ENCODE measurements around the gene CCDC40. TPM values are rescaled to one million over a fixed set of nuclear protein-coding genes. Genes with fewer than 3 reads are reported as not detected.
A peak's percentile ranks its signal among the peaks of the same experiment; 100 is the strongest.

The CCDC40 gene
- total and polyA plus RNA-seq, 2 of the 13 experiments (the other 11 are each of a cell fraction or from before 2014, with no cell fraction given) = 4.1 to 5.5 TPM

- TF ChIP-seq ZNF569 (CRISPR knock-in tag; IDR thresholded peaks at IDR 0.05; ENCODE audit: borderline replicate concordance) (no peak; the same call in 1 of the 2 replicates), CBX2 (IDR thresholded peaks at IDR 0.05; ENCODE audit: low read depth, low read length) (no peak), CBX2 (CRISPR knock-in tag; IDR thresholded peaks at IDR 0.05; ENCODE audit: low read depth) (no peak), MTA3 (CRISPR knock-in tag; IDR thresholded peaks at IDR 0.05) (no peak), TOPORS (CRISPR knock-in tag; IDR thresholded peaks at IDR 0.05) (peak; percentile 96), NR2F6 (IDR thresholded peaks at IDR 0.05) (no peak), NR2F6 (CRISPR knock-in tag; IDR thresholded peaks at IDR 0.05) (peak; percentile 78), HMGXB3 (CRISPR knock-in tag; IDR thresholded peaks at IDR 0.05; ENCODE audit: borderline replicate concordance) (peak; percentile 73; the same call in 1 of the 2 replicates), MXI1 (IDR thresholded peaks at IDR 0.05; ENCODE audit: borderline replicate concordance, low read depth, low read length) (peak; percentile 92; the same call in 1 of the 3 replicates), ZBTB8A (CRISPR knock-in tag; IDR thresholded peaks at IDR 0.05; ENCODE audit: borderline replicate concordance, low read depth) (no peak), ZNF570 (CRISPR knock-in tag; IDR thresholded peaks at IDR 0.05; ENCODE audit: borderline replicate concordance) (no peak; the same call in 1 of the 2 replicates), FOXM1 (CRISPR knock-in tag; IDR thresholded peaks at IDR 0.05) (no peak), HOXA5 (CRISPR knock-in tag; IDR thresholded peaks at IDR 0.05) (peak; percentile 86), PLRG1 (conservative IDR thresholded peaks at IDR 0.05) (no peak), ZNF678 (CRISPR knock-in tag; IDR thresholded peaks at IDR 0.05) (peak; percentile 87; the same call in 1 of the 2 replicates), BHLHE40 (IDR thresholded peaks at IDR 0.05; ENCODE audit: low read length) (peak; percentile 98), ZNF282 (IDR thresholded peaks at IDR 0.05; ENCODE audit: partially characterized antibody) (no peak), CEBPZ (IDR thresholded peaks at IDR 0.05; ENCODE audit: low read length) (no peak), RXRA (CRISPR knock-in tag; IDR thresholded peaks at IDR 0.05) (peak; percentile 65), ZFP36 (IDR thresholded peaks at IDR 0.05; ENCODE audit: borderline replicate concordance, low read depth, low read length, partially characterized antibody) (no peak), ZBTB38 (CRISPR knock-in tag; IDR thresholded peaks at IDR 0.05) (peak; percentile 100), YY1 (IDR thresholded peaks at IDR 0.05; ENCODE audit: insufficient read depth, insufficient replicate concordance, low read depth, low read length) (peak; percentile 82), ISL2 (CRISPR knock-in tag; IDR thresholded peaks at IDR 0.05) (peak; percentile 63), ZNF10 (CRISPR knock-in tag; IDR thresholded peaks at IDR 0.05; ENCODE audit: borderline replicate concordance, low read depth) (peak; percentile 71; the same call in 1 of the 2 replicates), ETV6 (CRISPR knock-in tag; conservative IDR thresholded peaks at IDR 0.05) (peak; percentile 8; the same call in 1 of the 2 replicates)
Measured at GRCh38 chr17:80147035-80147822, 110.8 kb downstream of the CCDC40 start, which contains the start of gene EIF4A3 (continued).
